Naive thymus-derived CD4-positive, alpha-beta T cell (primary cell): ENCODE measurements around the gene TTK. TPM values are rescaled to one million over a fixed set of nuclear protein-coding genes. Genes with fewer than 3 reads are reported as not detected.

Experiments used
- ATAC-seq: fragments of 150-1000 bp; cut with Tn5 transposase; 2 replicates; pipeline ENCODE4 v1.10.0; 2021; ENCODE audit warnings: mild to moderate bottlenecking, moderate library complexity
- CTCF ChIA-PET: fragments of 350-600 bp; sonication (Branson Sonifier 250); formaldehyde crosslinking; loops from one replicate; lab custom pipeline; 2021; ENCODE audit warnings: antibody characterized with exemption; lab: Charles Lee
- POLR2A ChIA-PET: fragments of 350-600 bp; sonication (Branson Sonifier 250); formaldehyde crosslinking; loops from one replicate; lab custom pipeline; 2021; ENCODE audit warnings: antibody characterized with exemption, inconsistent platforms; lab: Charles Lee
- DNase-seq, 9 donors: peaks; one replicate each; pipeline versions ENCODE4 v3.0.0 to v3.0.0-alpha.2; 2020 to 2022; ENCODE audit warnings: mixed read lengths in 1 of 9
- H3K27ac ChIP-seq: one replicate; pipeline ENCODE4 v1.7.0; 2013; ENCODE audit warnings: mild to moderate bottlenecking, low read depth, low read length, moderate library complexity
- H3K27me3 ChIP-seq, 2 donors: one replicate each; pipeline ENCODE4 v1.7.0; 2013; ENCODE audit warnings: low read length in 2 of 2, mild to moderate bottlenecking in 2 of 2, moderate library complexity in 2 of 2; ENCODE audit not compliant: control insufficient read depth in 2 of 2, insufficient read depth in 2 of 2
- H3K36me3 ChIP-seq, 3 experiments: 1 replicate in 2 of 3; 2 replicates in 1 of 3; pipeline ENCODE4 v1.7.0; 2013; ENCODE audit warnings: low read length in 3 of 3, mild to moderate bottlenecking in 3 of 3, moderate library complexity in 1 of 3; ENCODE audit not compliant: insufficient read depth in 3 of 3, control insufficient read depth in 2 of 3
- H3K4me1 ChIP-seq, 2 donors: one replicate each; pipeline ENCODE4 v1.7.0; 2013; ENCODE audit warnings: low read length in 2 of 2, mild to moderate bottlenecking in 2 of 2, moderate library complexity in 1 of 2; ENCODE audit not compliant: control insufficient read depth in 2 of 2, insufficient read depth in 2 of 2
- H3K4me3 ChIP-seq: 2 replicates; pipeline ENCODE4 v1.7.0; 2013; ENCODE audit warnings: mild to moderate bottlenecking, low read length
- H3K9me3 ChIP-seq, 3 experiments: 1 replicate in 2 of 3; 2 replicates in 1 of 3; pipeline ENCODE4 v1.7.0; 2013; ENCODE audit warnings: low read length in 3 of 3; ENCODE audit not compliant: control insufficient read depth in 2 of 3
- H3K27ac Mint-ChIP-seq, 9 donors: one replicate each; pipeline ENCODE4 v1.8.0; 2020 to 2022; ENCODE audit warnings: mixed read lengths in 9 of 9, mild to moderate bottlenecking in 8 of 9, moderate library complexity in 5 of 9, inconsistent platforms in 2 of 9
- H3K27me3 Mint-ChIP-seq, 5 donors: one replicate each; pipeline ENCODE4 v1.8.0; 2021 to 2022; ENCODE audit warnings: mixed read lengths in 5 of 5, mild to moderate bottlenecking in 1 of 5
- H3K36me3 Mint-ChIP-seq, 5 donors: one replicate each; pipeline ENCODE4 v1.8.0; 2020 to 2022; ENCODE audit warnings: mixed read lengths in 5 of 5, mild to moderate bottlenecking in 3 of 5, inconsistent platforms in 1 of 5
- H3K4me1 Mint-ChIP-seq, 7 donors: one replicate each; pipeline ENCODE4 v1.8.0; 2020 to 2022; ENCODE audit warnings: mixed read lengths in 7 of 7, mild to moderate bottlenecking in 3 of 7, inconsistent platforms in 1 of 7
- H3K4me3 Mint-ChIP-seq, 10 donors: one replicate each; pipeline ENCODE4 v1.8.0; 2020 to 2022; ENCODE audit warnings: mild to moderate bottlenecking in 10 of 10, mixed read lengths in 10 of 10, moderate library complexity in 6 of 10, inconsistent platforms in 2 of 10
- H3K9me3 Mint-ChIP-seq, 11 donors: one replicate each; pipeline ENCODE4 v1.8.0; 2020 to 2022; ENCODE audit warnings: mixed read lengths in 11 of 11, mild to moderate bottlenecking in 4 of 11, inconsistent platforms in 1 of 11, moderate library complexity in 1 of 11
- intact Hi-C, 2 donors: fragments of 100-400 bp; cut with micrococcal nuclease; formaldehyde crosslinking; loops; one replicate each; pipeline ENCODE4 v1.15.1; 2023
- polyA plus RNA-seq, 2 donors: library from polyadenylated mRNA; unstranded; fragments of 300-500 nt; fragmentation: Illumina TruSeq; gene quantifications; one replicate each; pipeline ENCODE4 v1.2.3, GENCODE V29; 2021
- total RNA-seq, 6 experiments: library from RNA in 5 of 6; stranded (reverse) in 5 of 6; gene quantifications; 1 replicate in 5 of 6; 2 replicates in 1 of 6; pipeline ENCODE4 v1.2.3 and lab custom pipeline; 2021 to 2026

Gene TTK
- total and polyA plus RNA-seq, 7 experiments from 2014 or later, result 0.13 to 22.4 (median 0.81) TPM; not detected in 1

DNA sequence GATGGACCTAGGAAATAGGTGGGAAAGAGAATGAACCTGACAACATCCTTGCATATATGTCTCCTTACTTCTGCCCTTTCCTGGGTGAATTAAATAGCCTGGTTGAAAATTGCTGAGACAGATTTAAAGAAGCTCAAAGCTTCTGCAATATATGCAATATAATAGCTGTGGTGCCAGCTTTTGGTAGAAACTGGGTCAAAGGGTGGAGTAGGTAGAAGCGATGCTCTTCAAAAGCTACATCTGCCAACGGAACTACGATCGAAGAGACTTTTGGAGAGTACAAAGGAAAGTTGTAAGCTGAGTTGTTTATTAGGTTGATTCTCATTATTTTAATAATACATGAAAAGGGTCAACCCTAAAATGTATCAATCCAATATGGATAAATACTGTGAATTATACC lies 22.8 kb upstream of the TTK start:
- Mint-ChIP-seq H3K9me3 (no peaks in the 10 kb centered on the region), H3K27me3 (peaks cover 4 to 22% (median 8%) of the 10 kb centered on the region in 5 donors), H3K27ac (no peak overlapping the region), H3K36me3 (no peaks in the 10 kb centered on the region), H3K4me3 (no peak overlapping the region), H3K4me1 (peaks cover 0 to 10% (median 1%) of the 10 kb centered on the region in 7 donors)
- intact Hi-C loops, result no loop called here
- no peaks in the 10 kb centered on the region for H3K4me1 ChIP-seq
- DNase-seq (no peak), ATAC-seq (no peak)
- H3K4me3 ChIP-seq, result no peak overlapping the region
- CTCF ChIA-PET, result interaction anchor here (1.0 kb wide), 1 partner anchor 10 kb away, joined by 3 read pairs; no protein-coding TSS in a partner anchor
- POLR2A ChIA-PET, result interaction anchor here (0.8 kb wide), 1 partner anchor 1765 kb away, joined by 9 read pairs; no protein-coding TSS in a partner anchor
- H3K36me3 ChIP-seq, result no peaks in the 10 kb centered on the region
- no peaks in the 10 kb centered on the region for H3K27me3 ChIP-seq
- no peaks in the 10 kb centered on the region for H3K9me3 ChIP-seq
- no peak overlapping the region for H3K27ac ChIP-seq

DNA sequence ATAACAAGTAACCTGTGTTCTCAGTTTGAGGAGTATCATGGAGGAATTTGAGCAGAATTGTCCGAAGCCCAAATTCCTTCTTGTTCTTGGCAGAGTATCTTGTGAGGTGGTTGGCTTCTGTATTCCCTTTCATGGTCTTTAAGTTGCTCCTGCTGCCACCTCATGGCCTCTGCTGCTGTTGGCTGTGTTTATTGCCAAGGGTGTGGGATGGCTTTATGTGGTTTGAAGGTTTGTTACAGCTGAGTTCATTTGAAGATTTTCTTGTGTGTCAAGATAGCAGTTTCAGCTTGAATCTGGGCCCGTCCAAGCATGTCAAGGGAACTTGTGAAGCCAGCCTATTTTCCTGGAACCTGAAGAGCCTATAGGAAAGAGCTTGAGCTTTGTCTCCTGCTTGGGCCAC lies 20.2 kb upstream of the TTK start:
- Histone ChIP-seq H3K27me3 (no peaks in the 10 kb centered on the region), H3K27ac (no peak overlapping the region), H3K4me1 (no peaks in the 10 kb centered on the region), H3K36me3 (no peaks in the 10 kb centered on the region), H3K9me3 (no peaks in the 10 kb centered on the region), H3K4me3 (no peak overlapping the region)
- intact Hi-C loops, result no loop called here
- H3K36me3 Mint-ChIP-seq, result no peaks in the 10 kb centered on the region
- no peak overlapping the region for H3K27ac Mint-ChIP-seq
- ChIA-PET CTCF (no interaction called here), POLR2A (no interaction called here)
- H3K4me1 Mint-ChIP-seq, result peaks cover 0 to 10% (median 1%) of the 10 kb centered on the region in 7 donors
- ATAC-seq (peak; percentile 24), DNase-seq (peak in 2 of 9 donors; percentile 14 to 21)
- no peaks in the 10 kb centered on the region for H3K9me3 Mint-ChIP-seq
- H3K27me3 Mint-ChIP-seq, result peaks cover 0 to 11% (median 3%) of the 10 kb centered on the region in 5 donors
- H3K4me3 Mint-ChIP-seq, result no peak overlapping the region

DNA sequence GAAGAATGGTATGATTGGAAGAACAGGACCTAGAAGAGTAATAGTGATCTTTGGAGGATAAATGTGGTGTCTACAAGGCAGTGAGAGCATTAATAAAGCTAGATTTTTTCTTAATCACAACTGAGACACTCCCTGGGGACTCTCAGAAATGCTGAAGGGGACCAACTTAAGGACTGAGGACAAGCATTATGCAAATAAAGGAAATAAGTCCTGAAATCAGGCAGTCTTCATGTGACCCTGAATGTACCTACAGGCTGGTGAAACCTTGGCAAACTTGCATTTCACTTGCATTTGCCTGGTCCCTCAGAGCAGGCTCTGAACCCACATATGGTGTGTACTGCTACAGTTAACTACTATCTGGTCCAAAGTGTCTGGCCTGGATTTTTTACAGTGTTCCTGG lies 19.3 kb upstream of the TTK start:
- Mint-ChIP-seq H3K27ac (no peak overlapping the region), H3K4me1 (peaks cover 0 to 10% (median 1%) of the 10 kb centered on the region in 7 donors), H3K27me3 (peaks cover 0 to 8% (median 3%) of the 10 kb centered on the region in 5 donors), H3K9me3 (no peaks in the 10 kb centered on the region), H3K4me3 (no peak overlapping the region), H3K36me3 (no peaks in the 10 kb centered on the region)
- intact Hi-C loops, result no loop called here
- no peaks in the 10 kb centered on the region for H3K36me3 ChIP-seq
- no peaks in the 10 kb centered on the region for H3K9me3 ChIP-seq
- H3K4me1 ChIP-seq, result no peaks in the 10 kb centered on the region
- H3K27me3 ChIP-seq, result no peaks in the 10 kb centered on the region
- H3K4me3 ChIP-seq, result no peak overlapping the region
- ChIA-PET POLR2A (no interaction called here), CTCF (no interaction called here)
- H3K27ac ChIP-seq, result no peak overlapping the region
- ATAC-seq (no peak), DNase-seq (no peak)

DNA sequence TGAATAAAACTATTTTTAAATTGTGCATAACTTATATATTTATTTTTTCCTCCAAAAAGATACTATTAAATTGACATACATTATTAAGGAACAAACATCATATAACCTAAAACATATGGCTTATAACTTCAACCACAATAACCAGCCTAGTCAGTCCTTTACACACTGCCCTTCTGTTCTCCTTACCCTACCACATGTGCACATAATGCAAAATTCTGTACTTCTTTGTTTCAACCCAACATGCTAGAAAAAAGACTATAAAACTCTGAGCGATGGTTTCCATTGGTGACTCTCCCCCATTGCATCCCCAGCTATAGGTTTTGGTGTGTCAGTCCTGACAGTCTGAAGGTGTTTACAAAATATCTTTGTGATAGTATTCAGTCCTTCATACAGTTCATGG lies 14.8 kb upstream of the TTK start:
- intact Hi-C loops, result no loop called here
- H3K36me3 Mint-ChIP-seq, result peaks cover 0 to 3% (median 0%) of the 10 kb centered on the region in 5 donors
- POLR2A ChIA-PET, result no interaction called here
- H3K27ac Mint-ChIP-seq, result no peak overlapping the region
- H3K4me1 ChIP-seq, result no peaks in the 10 kb centered on the region
- H3K4me3 ChIP-seq, result no peak overlapping the region
- ATAC-seq (no peak), DNase-seq (no peak)
- CTCF ChIA-PET, result no interaction called here
- peaks cover 0 to 1% (median 0%) of the 10 kb centered on the region in 11 donors for H3K9me3 Mint-ChIP-seq
- H3K27me3 ChIP-seq, result no peaks in the 10 kb centered on the region
- H3K27me3 Mint-ChIP-seq, result peaks cover 0 to 4% (median 0%) of the 10 kb centered on the region in 5 donors
- H3K4me3 Mint-ChIP-seq, result no peak overlapping the region
- H3K9me3 ChIP-seq, result no peaks in the 10 kb centered on the region
- peaks cover 0 to 1% (median 0%) of the 10 kb centered on the region in 7 donors for H3K4me1 Mint-ChIP-seq
- no peaks in the 10 kb centered on the region for H3K36me3 ChIP-seq
- H3K27ac ChIP-seq, result no peak overlapping the region

DNA sequence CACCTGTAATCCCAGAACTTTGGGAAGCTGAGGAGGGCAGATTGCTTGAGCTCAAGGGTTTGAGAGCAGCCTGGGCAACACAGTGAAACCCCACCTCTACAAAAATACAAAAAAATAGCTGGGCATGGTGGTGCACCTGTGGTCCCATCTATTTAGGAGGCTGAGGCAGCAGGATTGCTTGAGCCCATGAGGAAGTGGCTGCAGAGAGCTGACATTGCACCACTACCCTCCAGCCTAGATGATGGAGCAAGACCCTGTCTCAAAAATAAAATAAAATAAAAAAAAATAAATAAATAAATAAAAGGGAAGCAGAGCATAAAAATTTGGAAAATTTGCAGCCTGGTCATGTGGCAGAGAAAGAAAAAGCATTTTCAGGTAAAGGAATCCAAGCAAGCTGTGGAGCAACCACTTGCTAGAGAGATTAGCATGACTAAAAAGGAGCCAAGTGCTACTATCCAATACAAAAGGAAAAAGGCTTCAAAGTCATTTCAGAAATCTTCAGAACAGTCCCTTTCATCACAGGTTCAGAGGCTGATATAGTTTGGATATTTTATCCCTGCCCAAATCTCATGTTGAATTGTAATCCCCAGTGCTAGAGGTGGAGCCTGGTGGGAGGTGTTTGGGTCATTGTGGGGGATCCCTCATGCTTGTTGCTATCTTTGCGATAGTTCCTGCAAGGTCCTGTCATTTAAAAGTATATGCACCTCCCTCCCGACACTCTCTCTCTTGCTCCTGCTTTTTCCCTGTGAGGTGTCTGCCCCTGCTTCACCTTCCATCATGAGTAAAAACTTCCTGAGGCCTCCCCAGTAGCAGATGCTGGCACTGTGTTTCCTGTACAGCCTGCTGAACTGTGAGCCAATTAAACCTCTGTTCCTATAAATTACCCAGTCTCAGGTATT lies 11.2 kb upstream of the TTK start:
- Mint-ChIP-seq H3K4me1 (no peaks in the 10 kb centered on the region), H3K27me3 (peaks cover 0 to 14% (median 0%) of the 10 kb centered on the region in 5 donors), H3K9me3 (peaks cover 0 to 3% (median 0%) of the 10 kb centered on the region in 11 donors), H3K36me3 (peaks cover 0 to 3% (median 0%) of the 10 kb centered on the region in 5 donors), H3K27ac (no peak overlapping the region), H3K4me3 (no peak overlapping the region)
- no peaks in the 10 kb centered on the region for H3K27me3 ChIP-seq
- ATAC-seq (no peak), DNase-seq (no peak)
- H3K9me3 ChIP-seq, result no peaks in the 10 kb centered on the region
- no peaks in the 10 kb centered on the region for H3K4me1 ChIP-seq
- ChIA-PET CTCF (no interaction called here), POLR2A (no interaction called here)
- no peaks in the 10 kb centered on the region for H3K36me3 ChIP-seq
- no peak overlapping the region for H3K27ac ChIP-seq
- H3K4me3 ChIP-seq, result no peak overlapping the region
- intact Hi-C loops, result no loop called here

DNA sequence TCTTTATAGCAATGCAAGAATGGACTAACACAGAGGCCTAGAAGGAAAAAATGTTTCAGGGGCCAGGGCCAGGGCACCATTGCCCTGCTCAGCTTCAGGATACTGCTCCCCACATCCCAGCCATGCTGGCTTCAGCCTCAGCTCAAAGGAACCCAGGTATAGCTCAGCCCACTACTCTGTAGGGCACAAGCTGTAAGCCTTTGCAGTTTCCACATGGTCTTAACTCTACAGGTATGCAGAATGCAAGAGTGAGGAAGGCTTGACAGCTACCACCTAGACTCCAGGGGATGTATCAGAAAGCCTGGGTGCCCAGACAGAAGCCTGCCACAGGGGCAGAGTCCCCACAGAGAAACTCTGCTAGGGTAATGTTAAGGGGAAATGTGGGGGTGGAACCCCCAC lies 10.5 kb upstream of the TTK start:
- no peak overlapping the region for H3K4me3 ChIP-seq
- DNase-seq (no peak), ATAC-seq (no peak)
- H3K27ac ChIP-seq, result no peak overlapping the region
- no peaks in the 10 kb centered on the region for H3K9me3 ChIP-seq
- POLR2A ChIA-PET, result no interaction called here
- no peak overlapping the region for H3K27ac Mint-ChIP-seq
- no peaks in the 10 kb centered on the region for H3K4me1 Mint-ChIP-seq
- no peaks in the 10 kb centered on the region for H3K36me3 ChIP-seq
- no peaks in the 10 kb centered on the region for H3K4me1 ChIP-seq
- peaks cover 0 to 3% (median 0%) of the 10 kb centered on the region in 11 donors for H3K9me3 Mint-ChIP-seq
- H3K27me3 Mint-ChIP-seq, result peaks cover 0 to 20% (median 0%) of the 10 kb centered on the region in 5 donors
- CTCF ChIA-PET, result no interaction called here
- peaks cover 0 to 3% (median 0%) of the 10 kb centered on the region in 5 donors for H3K36me3 Mint-ChIP-seq
- H3K27me3 ChIP-seq, result no peaks in the 10 kb centered on the region
- intact Hi-C loops, result no loop called here
- no peak overlapping the region for H3K4me3 Mint-ChIP-seq
